H1 (cell line): ENCODE results near the gene ICE1. TPM values are rescaled to one million over a fixed set of nuclear protein-coding genes. Genes with fewer than 3 reads are reported as not detected.

Experiments
- CTCF ChIA-PET: fragments of 300-600 bp; sonication (Branson Sonifier 250); formaldehyde crosslinking; loops from one replicate; lab custom pipeline; 2021; ENCODE audit not compliant: partially characterized antibody; lab: Charles Lee
- POLR2A ChIA-PET: fragments of 300-600 bp; sonication (Branson Sonifier 250); formaldehyde crosslinking; loops from one replicate; lab custom pipeline; 2021; ENCODE audit warnings: inconsistent platforms; ENCODE audit not compliant: partially characterized antibody; lab: Charles Lee
- DNase-seq, 2 experiments: peaks; one replicate each; pipeline versions ENCODE4 v3.0.0 to v3.0.0-alpha.2; 2010 to 2022; ENCODE audit warnings: low spot score in 2 of 2, low read depth in 1 of 2, mixed read lengths in 1 of 2
- FAIRE-seq: peaks from 2 replicates; lab custom pipeline; 2011; peaks lifted over from hg19 to GRCh38; lab: Jason Lieb, UNC
- H2AFZ ChIP-seq: 2 replicates; pipeline ENCODE4 v1.8.1; 2012; ENCODE audit warnings: low read length, inconsistent platforms
- H2AK5ac ChIP-seq: 2 replicates; pipeline ENCODE4 v1.6.1; 2013; ENCODE audit warnings: low read depth, low read length
- H2BK120ac ChIP-seq: replicated peaks from 2 replicates; pipeline ENCODE3; 2013; ENCODE audit warnings: low read depth, low read length, inconsistent platforms
- H2BK12ac ChIP-seq: 2 replicates; pipeline ENCODE4 v1.6.1; 2013; ENCODE audit warnings: low read depth, low read length
- H2BK15ac ChIP-seq: 2 replicates; pipeline ENCODE4 v1.6.1; 2013; ENCODE audit warnings: low read length
- H2BK20ac ChIP-seq: 2 replicates; pipeline ENCODE4 v1.6.1; 2013; ENCODE audit warnings: low read length
- H2BK5ac ChIP-seq: 2 replicates; pipeline ENCODE4 v1.6.1; 2013; ENCODE audit warnings: low read depth, low read length
- H3K14ac ChIP-seq: 2 replicates; pipeline ENCODE4 v1.6.1; 2013; ENCODE audit warnings: inconsistent platforms; ENCODE audit not compliant: insufficient read length
- H3K18ac ChIP-seq: 2 replicates; pipeline ENCODE4 v1.6.1; 2013; ENCODE audit warnings: low read length; ENCODE audit errors: extremely low read depth
- H3K23ac ChIP-seq: 2 replicates; pipeline ENCODE4 v1.6.1; 2013; ENCODE audit warnings: inconsistent platforms; ENCODE audit not compliant: insufficient read length
- H3K23me2 ChIP-seq: 2 replicates; pipeline ENCODE4 v1.6.1; 2013; ENCODE audit warnings: low read depth, low read length
- H3K27ac ChIP-seq: 2 replicates; pipeline ENCODE4 v1.6.1; 2011; ENCODE audit warnings: low read depth, low read length, inconsistent platforms
- H3K27me3 ChIP-seq, 4 experiments: replicated peaks in 1 of 4; 1 replicate in 1 of 4; 2 replicates in 3 of 4; pipeline versions ENCODE4 v1.6.1 to v1.8.1; 2011 to 2013; ENCODE audit warnings: low read length in 3 of 4, mild to moderate bottlenecking in 3 of 4, inconsistent platforms in 2 of 4, mixed read lengths in 2 of 4, moderate library complexity in 1 of 4; ENCODE audit not compliant: control insufficient read depth in 3 of 4, insufficient read depth in 3 of 4; ENCODE audit errors: extremely low read depth in 1 of 4
- H3K36me3 ChIP-seq, 4 experiments: 2 replicates each; pipeline versions ENCODE4 v1.6.1 to v1.8.1; 2011 to 2013; ENCODE audit warnings: mild to moderate bottlenecking in 4 of 4, low read length in 3 of 4, moderate library complexity in 2 of 4, control low read depth in 1 of 4, inconsistent platforms in 1 of 4; ENCODE audit not compliant: insufficient read depth in 4 of 4, control insufficient read depth in 2 of 4
- H3K4ac ChIP-seq: replicated peaks from 2 replicates; pipeline ENCODE3; 2013; ENCODE audit warnings: low read length, low read depth, mixed read lengths, inconsistent platforms; ENCODE audit not compliant: insufficient read length
- H3K4me1 ChIP-seq, 4 experiments: replicated peaks in 1 of 4; 1 replicate in 1 of 4; 2 replicates in 3 of 4; pipeline versions ENCODE4 v1.6.1 to v1.8.1; 2011 to 2013; ENCODE audit warnings: low read length in 3 of 4, inconsistent platforms in 2 of 4, mixed read lengths in 1 of 4; ENCODE audit not compliant: insufficient read depth in 4 of 4, control insufficient read depth in 3 of 4
- H3K4me2 ChIP-seq, 2 experiments: 2 replicates each; pipeline versions ENCODE4 v1.6.1 to v1.8.1; 2011 to 2013; ENCODE audit warnings: low read depth in 2 of 2, low read length in 2 of 2, control low read depth in 1 of 2, inconsistent platforms in 1 of 2, mild to moderate bottlenecking in 1 of 2; ENCODE audit not compliant: insufficient read depth in 1 of 2
- H3K4me3 ChIP-seq, 4 experiments: fragments of 200-600, 300-600 bp in 1 of 4; sonication (generic), shearing (Covaris generic), sonication (Bioruptor Twin) in 1 of 4; 2 replicates each; pipeline versions ENCODE4 v1.5.1 to v1.8.1; 2011 to 2016; ENCODE audit warnings: low read length in 4 of 4, low read depth in 3 of 4, control low read depth in 2 of 4, inconsistent platforms in 2 of 4, mild to moderate bottlenecking in 2 of 4, mixed read lengths in 1 of 4, moderate library complexity in 1 of 4; ENCODE audit not compliant: insufficient read depth in 2 of 4; ENCODE audit errors: extremely low read depth in 1 of 4
- H3K56ac ChIP-seq: replicated peaks from 2 replicates; pipeline ENCODE3; 2013; ENCODE audit warnings: low read depth, mild to moderate bottlenecking, mixed read lengths, low read length, inconsistent platforms; ENCODE audit not compliant: insufficient read length
- H3K79me1 ChIP-seq: 2 replicates; pipeline ENCODE4 v1.6.1; 2013; ENCODE audit warnings: low read depth, low read length, control low read depth
- H3K79me2 ChIP-seq, 2 experiments: 2 replicates each; pipeline versions ENCODE4 v1.6.1 to v1.8.1; 2012 to 2013; ENCODE audit warnings: low read length in 2 of 2, mild to moderate bottlenecking in 2 of 2, inconsistent platforms in 1 of 2; ENCODE audit not compliant: insufficient read depth in 2 of 2, control insufficient read depth in 1 of 2
- H3K9ac ChIP-seq, 4 experiments: replicated peaks in 1 of 4; 1 replicate in 1 of 4; 2 replicates in 3 of 4; pipeline versions ENCODE4 v1.6.1 to v1.8.1; 2011 to 2013; ENCODE audit warnings: low read depth in 3 of 4, low read length in 3 of 4, control low read depth in 2 of 4, mild to moderate bottlenecking in 2 of 4, moderate library complexity in 2 of 4, inconsistent platforms in 1 of 4; ENCODE audit errors: extremely low read depth in 1 of 4
- H3K9me3 ChIP-seq, 2 experiments: 2 replicates each; pipeline versions ENCODE4 v1.6.1 to v1.8.1; 2012 to 2013; ENCODE audit warnings: mild to moderate bottlenecking in 2 of 2, moderate library complexity in 2 of 2, control low read depth in 1 of 2, inconsistent platforms in 1 of 2, low read depth in 1 of 2, low read length in 1 of 2, mixed read lengths in 1 of 2; ENCODE audit not compliant: insufficient read depth in 2 of 2
- H4K20me1 ChIP-seq, 2 experiments: replicated peaks in 1 of 2; 2 replicates each; pipeline versions ENCODE3 to v1.8.1; 2011 to 2013; ENCODE audit warnings: inconsistent platforms in 2 of 2, low read length in 2 of 2, mild to moderate bottlenecking in 1 of 2; ENCODE audit not compliant: insufficient read depth in 2 of 2, control insufficient read depth in 1 of 2
- H4K5ac ChIP-seq: 2 replicates; pipeline ENCODE4 v1.6.1; 2013; ENCODE audit warnings: low read length, low read depth, mixed read lengths, inconsistent platforms; ENCODE audit not compliant: insufficient read length
- H4K8ac ChIP-seq: 2 replicates; pipeline ENCODE4 v1.8.0; 2013; ENCODE audit warnings: mild to moderate bottlenecking, moderate library complexity, low read length, inconsistent platforms; ENCODE audit not compliant: insufficient read depth; ENCODE audit errors: extremely low read depth
- H4K91ac ChIP-seq: replicated peaks from 2 replicates; pipeline ENCODE3; 2013; ENCODE audit warnings: low read length, mixed read lengths, inconsistent platforms; ENCODE audit not compliant: insufficient read length
- BACH1 ChIP-seq: IDR thresholded peaks from 2 replicates; pipeline ENCODE4 v1.6.1; 2012; ENCODE audit warnings: low read length, improper control_type of control experiment
- CBX5 ChIP-seq: fragments of 300-800, 300-1000 bp; sonication (generic); IDR thresholded peaks from 2 replicates; pipeline ENCODE4 v1.7.1; 2016; ENCODE audit warnings: antibody characterized with exemption, low read length, low read depth
- NRF1 ChIP-seq: IDR thresholded peaks from 2 replicates; pipeline ENCODE4 v1.6.1; 2011; ENCODE audit warnings: mild to moderate bottlenecking, low read depth, low read length, improper control_type of control experiment
- SUZ12 ChIP-seq: fragments of 200-600 bp; sonication (generic); IDR thresholded peaks from 2 replicates; pipeline ENCODE4 v1.6.1; 2012; ENCODE audit warnings: mild to moderate bottlenecking, inconsistent platforms, low read length, moderate library complexity, mixed read lengths
- WGBS, 2 experiments: shearing (Covaris generic) in 1 of 2; methylation state at CpG; one replicate each; pipeline versions ENCODE4 v1.1.6 to v1.1.7; 2013 to 2015; ENCODE audit warnings: low lambda C conversion rate in 2 of 2, mixed read lengths in 2 of 2, inconsistent platforms in 1 of 2, low coverage in 1 of 2, missing lambda C conversion rate in 1 of 2; ENCODE audit not compliant: insufficient replicate concordance in 2 of 2, insufficient coverage in 1 of 2, insufficient read length in 1 of 2; ENCODE audit errors: extremely low coverage in 1 of 2, missing lambda C conversion rate in 1 of 2; 5-methylcytosine and 5-hydroxymethylcytosine counted together
- polyA plus RNA-seq, 7 experiments: library from polyadenylated mRNA; depleted of rRNA in 3 of 7; stranded (reverse) in 5 of 7; unstranded in 2 of 7; fragments of >200 nt in 5 of 7; fragments of 200-250 nt in 2 of 7; gene quantifications; 1 replicate in 5 of 7; 2 replicates in 1 of 7; 4 replicates in 1 of 7; pipeline versions ENCODE4 v1.2.1 to v1.2.3, GENCODE V29; 2011 to 2013; ENCODE audit warnings: missing spikeins in 2 of 7, mixed read lengths in 2 of 7
- total RNA-seq: library from RNA; stranded (reverse); fragmentation: NEBNext Ultra II Directional; extraction: Animal tissue kit (Norgen Biotek cat#: 25700); gene quantifications from 2 replicates; pipeline ENCODE4 v1.2.1, GENCODE V29; 2021

ICE1 gene
- total and polyA plus RNA-seq, 2 of the 8 experiments (the other 6 are each of a cell fraction or from before 2014, with no cell fraction given), result 11.8 to 53.9 TPM

GRCh38 chr5:5454391-5454790, 31.9 kb downstream of the ICE1 start:
- 93% methylated on average over 5 of the region's 5 CpGs; no CpG with 5 or more reads in 1 of the 2 experiments for WGBS, 2 experiments
- no peak overlapping the region for H4K8ac ChIP-seq
- H2BK5ac ChIP-seq, result no peak overlapping the region
- no peak overlapping the region for H3K4me3 ChIP-seq
- H2BK20ac ChIP-seq, result no peak overlapping the region
- H3K23ac ChIP-seq, result no peak overlapping the region
- no peak overlapping the region for H3K18ac ChIP-seq
- no peak overlapping the region for H3K27ac ChIP-seq
- H4K20me1 ChIP-seq, result peaks cover 0 to 2% of the 10 kb centered on the region in 2 experiments
- TF ChIP-seq CBX5 (no peak), BACH1 (no peak), NRF1 (no peak), SUZ12 (no peak)
- H4K91ac ChIP-seq, result no peak overlapping the region
- H3K56ac ChIP-seq, result no peak overlapping the region
- H2BK12ac ChIP-seq, result no peak overlapping the region
- no peak overlapping the region for H3K9ac ChIP-seq
- H3K14ac ChIP-seq, result no peak overlapping the region
- H3K9me3 ChIP-seq, result no peaks in the 10 kb centered on the region
- H3K4me2 ChIP-seq, result no peak overlapping the region
- FAIRE-seq (no peak), DNase-seq (no peak)
- no peak overlapping the region for H2AFZ ChIP-seq
- no peak overlapping the region for H4K5ac ChIP-seq
- ChIA-PET POLR2A (interaction anchor here (1.8 kb wide), 1 partner anchor 31 kb away, joined by 5 read pairs; the partner anchor contains the start of gene ICE1), CTCF (interaction anchor here (0.6 to 2.6 kb wide), 3 partner anchors 10 to 631 kb away, joined by 3 to 13 read pairs (median 3); no protein-coding TSS in a partner anchor)
- H3K4me1 ChIP-seq, result no peaks in the 10 kb centered on the region
- H2BK120ac ChIP-seq, result no peak overlapping the region
- H3K4ac ChIP-seq, result no peak overlapping the region
- no peak overlapping the region for H2BK15ac ChIP-seq
- H3K79me1 ChIP-seq, result 0 out of 2 replicates have a peak, but pooled peaks cover 2% of the 10 kb centered on the region
- no peak overlapping the region for H2AK5ac ChIP-seq
- no peaks in the 10 kb centered on the region for H3K23me2 ChIP-seq
- peaks cover 6 to 41% (median 35%) of the 10 kb centered on the region in 4 experiments; a peak in 7 of 8 replicates for H3K36me3 ChIP-seq
- H3K27me3 ChIP-seq, result no peaks in the 10 kb centered on the region
- no peaks in the 10 kb centered on the region for H3K79me2 ChIP-seq
